Right cardiac atrium (tissue), 5 donors: ENCODE measurements around the gene ZNF22. TPM values are rescaled to one million over a fixed set of nuclear protein-coding genes. Genes with fewer than 3 reads are reported as not detected.

Source experiments
- ATAC-seq, 2 donors: fragments of 200-7000 bp; cut with Tn5 transposase; one replicate each; pipeline versions ENCODE4 v1.8.0 to v1.9.1; 2020; ENCODE audit warnings: moderate library complexity in 2 of 2, mild to moderate bottlenecking in 1 of 2
- DNase-seq, 3 donors: peaks; one replicate each; pipeline ENCODE4 v3.0.0-alpha.2; 2020
- H3K27ac ChIP-seq: one replicate; pipeline ENCODE4 v1.5.1; 2013; ENCODE audit warnings: mild to moderate bottlenecking, low read length, control low read depth, moderate library complexity
- H3K27me3 ChIP-seq: one replicate; pipeline ENCODE4 v1.6.1; 2013; ENCODE audit not compliant: control insufficient read depth, insufficient read depth
- H3K4me1 ChIP-seq: one replicate; pipeline ENCODE4 v1.6.1; 2013; ENCODE audit warnings: low read length; ENCODE audit not compliant: control insufficient read depth, insufficient read depth
- H3K4me3 ChIP-seq: one replicate; pipeline ENCODE4 v1.5.1; 2013; ENCODE audit warnings: low read length, control low read depth
- H3K9me3 ChIP-seq: one replicate; pipeline ENCODE4 v1.6.1; 2013; ENCODE audit warnings: low read length; ENCODE audit not compliant: control insufficient read depth
- WGBS: extraction: QIAGEN DNeasy Blood & Tissue Kit; methylation state at CpG from one replicate; pipeline ENCODE4 v1.1.7; 2013; 5-methylcytosine and 5-hydroxymethylcytosine counted together
- intact Hi-C, 4 donors: fragments of 100-400 bp; cut with DNase I; formaldehyde crosslinking; loops; one replicate each; pipeline versions ENCODE4 v1.11.0 to v1.14.0; 2022 to 2023
- long read RNA-seq, 4 donors: library from polyadenylated mRNA; unstranded; transcript quantifications; one replicate each; pipeline ENCODE4 v2.0.0, GENCODE V29; 2020 to 2021
- polyA plus RNA-seq: library from polyadenylated mRNA; stranded (reverse); fragments of 200-250 nt; gene quantifications from one replicate; pipeline ENCODE4 v1.2.3, GENCODE V29; 2013
- total RNA-seq, 4 donors: library from RNA; stranded (reverse); fragmentation: NEBNext Ultra II Directional; extraction: Animal tissue kit (Norgen Biotek cat#: 25700); gene quantifications; one replicate each; pipeline ENCODE4 v1.2.1, GENCODE V29; 2021
- donor health status: healthy with polysubstance abuse.
- donor health status: DM: no; HTN: yes; CAD: no.
- donor health status: DM: no; HTN: no; CAD: no.
- donor health status: DM: no; HTN: yes; CAD: no; lungs with severe emphysema.
- donor health status: DM: yes; HTN: yes; CAD: no.

The ZNF22 gene
- 10 to 100 TPM; 15.4 to 20.7 (median 19.2) TPM for total RNA-seq
- 14.8 TPM for polyA plus RNA-seq
- long read RNA-seq, donor 1, transcript ZNF22-201 (2 exons, 2,551 nt), result major isoform, 53 of 58 reads
- long read RNA-seq, donor 1, partial matches to known transcripts, result 0 of 58 reads
- long read RNA-seq, donor 1, other reads (novel, unspliced or antisense), result 5 of 58 reads
- long read RNA-seq, donor 2, transcript ZNF22-201 (2 exons, 2,551 nt), result major isoform, 30 of 30 reads
- long read RNA-seq, donor 2, partial matches to known transcripts, result 0 of 30 reads
- long read RNA-seq, donor 2, other reads (novel, unspliced or antisense), result 0 of 30 reads
- long read RNA-seq, donor 3, transcript ZNF22-201 (2 exons, 2,551 nt), result major isoform, 33 of 36 reads
- long read RNA-seq, donor 3, partial matches to known transcripts, result 3 of 36 reads
- long read RNA-seq, donor 3, other reads (novel, unspliced or antisense), result 0 of 36 reads
- long read RNA-seq, donor 4, transcript ZNF22-201 (2 exons, 2,551 nt), result major isoform, 35 of 38 reads
- long read RNA-seq, donor 4, partial matches to known transcripts, result 2 of 38 reads
- long read RNA-seq, donor 4, other reads (novel, unspliced or antisense), result 1 of 38 reads

GRCh38 chr10:45000752-45001380 is at the start of gene ZNF22:
Gene ZNF22 (plus strand): TSS chr10:45000923. CDS start chr10:45003369, 2,446 bp downstream.
- ATAC-seq (peak; percentile 73 to 74), DNase-seq (peak; percentile 73 to 91 (median 91))
- Histone ChIP-seq H3K27me3 (no peaks in the 10 kb centered on the region), H3K4me1 (peaks cover 17% of the 10 kb centered on the region), H3K4me3 (peak within 1 kb of the TSS; percentile 85), H3K27ac (peak within 1 kb of the TSS; percentile 98), H3K9me3 (no peaks in the 10 kb centered on the region)
- intact Hi-C loops, result no loop called here
- under 1% methylated on average over 79 of the region's 79 CpGs for WGBS

- no peak overlapping the region for H3K27ac ChIP-seq
- H3K27me3 ChIP-seq, result no peaks in the 10 kb centered on the region
- 70% methylated on average over 7 of the region's 7 CpGs for WGBS
- intact Hi-C loops, result no loop called here
- H3K4me1 ChIP-seq, result peaks cover 16% of the 10 kb centered on the region
- DNase-seq, result peak in 1 of 3 donors; percentile 63
- H3K9me3 ChIP-seq, result no peaks in the 10 kb centered on the region
- ATAC-seq, result no peak
- no peak overlapping the region for H3K4me3 ChIP-seq
These were observed 49.0 kb upstream of the ZNF22 start for GRCh38 chr10:44951576-44952226.

- peaks cover 22% of the 10 kb centered on the region for H3K4me1 ChIP-seq
- no peak overlapping the region for H3K4me3 ChIP-seq
- DNase-seq (no peak), ATAC-seq (no peak)
- intact Hi-C loops, result no loop called here
- WGBS, result 32% methylated on average over 2 of the region's 2 CpGs
- H3K27ac ChIP-seq, result no peak overlapping the region
- H3K27me3 ChIP-seq, result no peaks in the 10 kb centered on the region
- H3K9me3 ChIP-seq, result no peaks in the 10 kb centered on the region
These were observed 47.9 kb upstream of the ZNF22 start for GRCh38 chr10:44952779-44953231.

GRCh38 chr10:44954042-44954441 is 46.7 kb upstream of the ZNF22 start:
- Histone ChIP-seq H3K4me3 (no peak overlapping the region), H3K27me3 (no peaks in the 10 kb centered on the region), H3K27ac (no peak overlapping the region), H3K9me3 (no peaks in the 10 kb centered on the region), H3K4me1 (peaks cover 23% of the 10 kb centered on the region)
- intact Hi-C loops, result no loop called here
- DNase-seq (no peak), ATAC-seq (no peak)

GRCh38 chr10:44954962-44955361 is 45.8 kb upstream of the ZNF22 start:
- no peak overlapping the region for H3K27ac ChIP-seq
- no peak for DNase-seq
- H3K4me3 ChIP-seq, result no peak overlapping the region
- H3K27me3 ChIP-seq, result no peaks in the 10 kb centered on the region
- H3K4me1 ChIP-seq, result peaks cover 22% of the 10 kb centered on the region
- intact Hi-C loops, result no loop called here
- no peaks in the 10 kb centered on the region for H3K9me3 ChIP-seq
- no peak for ATAC-seq

GRCh38 chr10:44955413-44956070 is 45.2 kb upstream of the ZNF22 start:
- H3K27ac ChIP-seq, result no peak overlapping the region
- no peaks in the 10 kb centered on the region for H3K27me3 ChIP-seq
- no peak overlapping the region for H3K4me3 ChIP-seq
- intact Hi-C loops, result no loop called here
- H3K9me3 ChIP-seq, result no peaks in the 10 kb centered on the region
- peaks cover 22% of the 10 kb centered on the region for H3K4me1 ChIP-seq
- DNase-seq, result peak in 2 of 3 donors; percentile 49 to 73
- WGBS, result 72% methylated on average over 8 of the region's 8 CpGs
- ATAC-seq, result no peak

GRCh38 chr10:44956226-44956625 is 44.5 kb upstream of the ZNF22 start:
- intact Hi-C loops, result no loop called here
- H3K27me3 ChIP-seq, result no peaks in the 10 kb centered on the region
- H3K9me3 ChIP-seq, result no peaks in the 10 kb centered on the region
- H3K4me3 ChIP-seq, result no peak overlapping the region
- peak overlapping the region; percentile 5 for H3K27ac ChIP-seq
- no peak for DNase-seq
- WGBS, result 85% methylated on average over 4 of the region's 4 CpGs
- H3K4me1 ChIP-seq, result peaks cover 18% of the 10 kb centered on the region
- no peak for ATAC-seq

- Histone ChIP-seq H3K9me3 (no peaks in the 10 kb centered on the region), H3K4me3 (no peak overlapping the region), H3K4me1 (peaks cover 21% of the 10 kb centered on the region), H3K27me3 (no peaks in the 10 kb centered on the region), H3K27ac (peak overlapping the region; percentile 60)
- no peak for DNase-seq
- intact Hi-C loops, result no loop called here
- ATAC-seq, result no peak
- 88% methylated on average over 4 of the region's 4 CpGs for WGBS
These were observed 43.7 kb upstream of the ZNF22 start for GRCh38 chr10:44956717-44957706.

GRCh38 chr10:44958196-44958897 is 42.4 kb upstream of the ZNF22 start:
- peaks cover 27% of the 10 kb centered on the region for H3K4me1 ChIP-seq

More at GRCh38 chr10:44958196-44958897, 42.4 kb upstream of the ZNF22 start:
- no peaks in the 10 kb centered on the region for H3K27me3 ChIP-seq
- ATAC-seq (peak; percentile 53 to 75), DNase-seq (peak in 1 of 3 donors; percentile 36)
- WGBS, result 26% methylated on average over 5 of the region's 5 CpGs
- H3K27ac ChIP-seq, result peak overlapping the region; percentile 92
- no peaks in the 10 kb centered on the region for H3K9me3 ChIP-seq
- H3K4me3 ChIP-seq, result peak overlapping the region; percentile 56
- intact Hi-C loops, result no loop called here
